LNCAP (cell line): ENCODE results near the gene APBB1IP.

Source experiments
- TF ChIP-seq, protein P1 (sequence below): fragments of 450-650 bp; IDR thresholded peaks from 2 replicates; pipeline ENCODE4 v1.5.1; 2017; ENCODE audit warnings: mild to moderate bottlenecking

The APBB1IP gene

GRCh38 chr10:26448292-26448691, 10.2 kb downstream of the APBB1IP start:
- TF ChIP-seq, protein P1, sequence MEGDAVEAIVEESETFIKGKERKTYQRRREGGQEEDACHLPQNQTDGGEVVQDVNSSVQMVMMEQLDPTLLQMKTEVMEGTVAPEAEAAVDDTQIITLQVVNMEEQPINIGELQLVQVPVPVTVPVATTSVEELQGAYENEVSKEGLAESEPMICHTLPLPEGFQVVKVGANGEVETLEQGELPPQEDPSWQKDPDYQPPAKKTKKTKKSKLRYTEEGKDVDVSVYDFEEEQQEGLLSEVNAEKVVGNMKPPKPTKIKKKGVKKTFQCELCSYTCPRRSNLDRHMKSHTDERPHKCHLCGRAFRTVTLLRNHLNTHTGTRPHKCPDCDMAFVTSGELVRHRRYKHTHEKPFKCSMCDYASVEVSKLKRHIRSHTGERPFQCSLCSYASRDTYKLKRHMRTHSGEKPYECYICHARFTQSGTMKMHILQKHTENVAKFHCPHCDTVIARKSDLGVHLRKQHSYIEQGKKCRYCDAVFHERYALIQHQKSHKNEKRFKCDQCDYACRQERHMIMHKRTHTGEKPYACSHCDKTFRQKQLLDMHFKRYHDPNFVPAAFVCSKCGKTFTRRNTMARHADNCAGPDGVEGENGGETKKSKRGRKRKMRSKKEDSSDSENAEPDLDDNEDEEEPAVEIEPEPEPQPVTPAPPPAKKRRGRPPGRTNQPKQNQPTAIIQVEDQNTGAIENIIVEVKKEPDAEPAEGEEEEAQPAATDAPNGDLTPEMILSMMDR = no peak

DNA sequence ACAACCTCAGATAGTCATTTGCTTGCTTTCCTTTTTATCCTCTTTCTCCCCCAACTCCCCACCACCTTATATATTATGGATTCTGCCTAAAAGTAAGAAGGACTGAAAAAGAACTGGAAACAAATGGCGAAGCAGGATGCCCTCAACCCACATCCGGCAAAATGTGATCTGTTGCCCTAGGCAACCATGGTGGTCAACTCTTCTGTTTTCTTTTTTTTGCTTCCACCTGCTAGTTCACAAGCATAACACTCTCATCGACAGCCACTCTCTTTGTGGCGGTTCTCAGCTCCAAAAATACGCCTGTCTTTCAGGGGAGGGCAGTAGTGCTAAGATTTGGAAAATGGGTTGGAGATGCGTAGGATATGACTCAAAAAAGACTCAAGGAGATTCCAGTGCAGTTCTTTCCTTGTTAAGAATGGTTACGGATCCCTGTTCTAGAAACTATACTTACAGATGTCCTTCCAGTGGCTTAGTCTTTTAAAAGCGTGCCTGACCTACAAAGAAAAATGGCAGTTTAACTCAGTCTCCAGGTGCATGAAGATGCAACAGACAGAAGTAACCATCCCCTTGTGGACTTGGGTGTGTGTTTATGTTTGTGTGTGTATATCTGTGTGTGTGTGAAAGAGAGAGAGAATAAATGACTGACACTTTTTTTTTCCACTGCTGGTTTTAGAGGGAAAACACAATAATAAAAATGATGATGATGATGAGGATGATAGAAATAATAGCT, 10.7 kb downstream of the APBB1IP start:
- TF ChIP-seq, protein P1 = no peak

GRCh38 chr10:26449726-26450125, 11.6 kb downstream of the APBB1IP start:
- TF ChIP-seq, protein P1 = no peak

- TF ChIP-seq, protein P1 = no peak
These were observed 13.8 kb downstream of the APBB1IP start for GRCh38 chr10:26451903-26452302.

DNA sequence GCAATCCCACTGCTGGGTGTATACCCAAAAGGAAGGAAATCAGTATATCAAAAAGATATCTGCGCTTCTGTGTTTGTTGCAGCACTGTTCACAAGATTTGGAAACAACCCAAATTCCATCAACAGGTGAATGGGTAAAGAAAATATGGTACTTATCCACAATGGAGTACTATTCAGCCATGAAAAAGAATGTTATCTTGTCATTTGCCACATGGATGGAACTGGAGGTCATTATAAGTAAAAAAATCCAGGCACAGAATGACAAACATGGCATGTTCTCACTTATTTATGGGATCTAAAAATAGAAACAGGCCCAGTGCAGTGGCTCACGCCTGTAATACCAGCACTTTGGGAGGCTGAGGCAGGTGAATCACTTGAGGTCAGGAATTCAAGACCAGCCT, 15.7 kb downstream of the APBB1IP start:
- TF ChIP-seq, protein P1 = no peak

GRCh38 chr10:26454891-26455290, 16.8 kb downstream of the APBB1IP start:
- TF ChIP-seq, protein P1 = no peak

GRCh38 chr10:26455567-26456315, 17.6 kb downstream of the APBB1IP start:
- TF ChIP-seq, protein P1 = no peak
